Tibial nerve (tissue), 4 donors: Measurements from ENCODE around the gene IL1RL2. TPM values are rescaled to one million over a fixed set of nuclear protein-coding genes. Genes with fewer than 3 reads are reported as not detected.

Experiments used
- DNase-seq, 2 donors: peaks; one replicate each; pipeline ENCODE4 v3.0.0-alpha.2; 2019; ENCODE audit warnings: low spot score in 2 of 2
- H3K27ac ChIP-seq, 4 donors: fragments of 200-600 bp; sonication (generic) in 3 of 4; one replicate each; pipeline ENCODE4 v1.5.1; 2017 to 2019; ENCODE audit warnings: mild to moderate bottlenecking in 1 of 4
- H3K27me3 ChIP-seq, 2 donors: fragments of 200-600 bp; sonication (generic) in 1 of 2; one replicate each; pipeline versions ENCODE4 v1.5.1 to v1.6.0; 2017 to 2019
- H3K36me3 ChIP-seq, 3 donors: fragments of 200-600 bp; sonication (generic); one replicate each; pipeline ENCODE4 v1.5.1; 2018 to 2019
- H3K4me1 ChIP-seq, 4 donors: fragments of 200-600 bp; sonication (generic) in 3 of 4; one replicate each; pipeline ENCODE4 v1.5.1; 2017 to 2019
- H3K4me3 ChIP-seq, 4 donors: fragments of 200-600 bp; sonication (generic) in 3 of 4; one replicate each; pipeline ENCODE4 v1.5.1; 2017 to 2019; ENCODE audit warnings: mild to moderate bottlenecking in 1 of 4, moderate library complexity in 1 of 4
- H3K9me3 ChIP-seq, 4 donors: fragments of 200-600 bp; sonication (generic) in 3 of 4; one replicate each; pipeline ENCODE4 v1.5.1; 2017 to 2019
- CTCF ChIP-seq, 5 experiments: fragments of 200-600 bp in 3 of 5; fragments of 450-650 bp in 2 of 5; sonication (generic) in 3 of 5; IDR thresholded peaks; one replicate each; pipeline ENCODE4 v1.5.1; 2016 to 2019; ENCODE audit warnings: antibody characterized with exemption in 5 of 5, mild to moderate bottlenecking in 3 of 5, moderate library complexity in 2 of 5
- EP300 ChIP-seq, 2 donors: sonication (generic); formaldehyde crosslinking; IDR thresholded peaks; one replicate each; pipeline ENCODE4 v1.6.1; 2017; ENCODE audit warnings: antibody characterized with exemption in 2 of 2, mild to moderate bottlenecking in 1 of 2
- POLR2A ChIP-seq, 2 donors: fragments of 450-650 bp; IDR thresholded peaks; one replicate each; pipeline ENCODE4 v1.6.1; 2017; ENCODE audit warnings: antibody characterized with exemption in 2 of 2, mild to moderate bottlenecking in 2 of 2, moderate library complexity in 2 of 2
- WGBS, 2 donors: methylation state at CpG; one replicate each; pipeline ENCODE4 v1.1.5; 2018; 5-methylcytosine and 5-hydroxymethylcytosine counted together
- total RNA-seq, 4 donors: library from RNA; depleted of rRNA; stranded (reverse); fragments of >200 nt; gene quantifications; one replicate each; pipeline ENCODE4 v1.1.0, GENCODE V29; 2016

Gene IL1RL2
- total RNA-seq, 4 donors from 2014 or later, result 0.30 TPM; not detected in 3

GRCh38 chr2:102258025-102258385, 71.2 kb downstream of the IL1RL2 start:
- peaks cover 0 to 3% (median 0%) of the 10 kb centered on the region in 4 donors for H3K4me1 ChIP-seq
- no peaks in the 10 kb centered on the region for H3K9me3 ChIP-seq
- no peaks in the 10 kb centered on the region for H3K27me3 ChIP-seq
- H3K36me3 ChIP-seq, result no peaks in the 10 kb centered on the region
- H3K27ac ChIP-seq, result no peak overlapping the region
- WGBS, 2 donors, result 85 to 93% methylated on average over 2 of the region's 2 CpGs
- TF ChIP-seq POLR2A (IDR thresholded peaks at IDR 0.05) (no peak), CTCF (IDR thresholded peaks at IDR 0.05) (no peak), EP300 (IDR thresholded peaks at IDR 0.05) (no peak)
- DNase-seq, result no peak
- no peak overlapping the region for H3K4me3 ChIP-seq

GRCh38 chr2:102258386-102259074, 71.7 kb downstream of the IL1RL2 start:
- no peak overlapping the region for H3K4me3 ChIP-seq
- no peaks in the 10 kb centered on the region for H3K9me3 ChIP-seq
- no peak for DNase-seq
- H3K36me3 ChIP-seq, result no peaks in the 10 kb centered on the region
- H3K4me1 ChIP-seq, result peaks cover 0 to 3% (median 0%) of the 10 kb centered on the region in 4 donors
- H3K27ac ChIP-seq, result no peak overlapping the region
- no peaks in the 10 kb centered on the region for H3K27me3 ChIP-seq
- no peak for TF ChIP-seq POLR2A (IDR thresholded peaks at IDR 0.05)
- no peak for TF ChIP-seq CTCF (IDR thresholded peaks at IDR 0.05)
- TF ChIP-seq EP300 (IDR thresholded peaks at IDR 0.05), result no peak
- 79% methylated on average over 3 of the region's 3 CpGs for WGBS, 2 donors

GRCh38 chr2:102261467-102262135, 74.8 kb downstream of the IL1RL2 start:
- peaks cover 0 to 3% (median 0%) of the 10 kb centered on the region in 4 donors for H3K4me1 ChIP-seq
- 82 to 89% methylated on average over 5 of the region's 5 CpGs for WGBS, 2 donors
- no peaks in the 10 kb centered on the region for H3K36me3 ChIP-seq
- H3K27ac ChIP-seq, result no peak overlapping the region
- no peak for TF ChIP-seq CTCF (IDR thresholded peaks at IDR 0.05)
- no peak for TF ChIP-seq EP300 (IDR thresholded peaks at IDR 0.05)
- no peak for TF ChIP-seq POLR2A (IDR thresholded peaks at IDR 0.05)
- no peak for DNase-seq
- no peaks in the 10 kb centered on the region for H3K9me3 ChIP-seq
- no peak overlapping the region for H3K4me3 ChIP-seq
- H3K27me3 ChIP-seq, result no peaks in the 10 kb centered on the region

GRCh38 chr2:102262216-102263129, 75.7 kb downstream of the IL1RL2 start:
- DNase-seq, result no peak

More at GRCh38 chr2:102262216-102263129, 75.7 kb downstream of the IL1RL2 start:
- Histone ChIP-seq H3K4me3 (no peak overlapping the region), H3K9me3 (no peaks in the 10 kb centered on the region), H3K27ac (no peak overlapping the region), H3K27me3 (no peaks in the 10 kb centered on the region), H3K36me3 (no peaks in the 10 kb centered on the region), H3K4me1 (peaks cover 0 to 3% (median 0%) of the 10 kb centered on the region in 4 donors)
- TF ChIP-seq CTCF (IDR thresholded peaks at IDR 0.05) (no peak), POLR2A (IDR thresholded peaks at IDR 0.05) (no peak), EP300 (IDR thresholded peaks at IDR 0.05) (no peak)
- WGBS, 2 donors, result 82 to 84% methylated on average over 6 of the region's 6 CpGs
